NAMALWA (cell line): ENCODE measurements around the gene ZNF521.

Source experiments
- DNase-seq: peaks from one replicate; pipeline ENCODE4 v3.0.0-alpha.2; 2015; ENCODE audit warnings: low spot score

The ZNF521 gene

GRCh38 chr18:25225151-25225550 is 126.8 kb downstream of the ZNF521 start:
- DNase-seq = no peak

DNA sequence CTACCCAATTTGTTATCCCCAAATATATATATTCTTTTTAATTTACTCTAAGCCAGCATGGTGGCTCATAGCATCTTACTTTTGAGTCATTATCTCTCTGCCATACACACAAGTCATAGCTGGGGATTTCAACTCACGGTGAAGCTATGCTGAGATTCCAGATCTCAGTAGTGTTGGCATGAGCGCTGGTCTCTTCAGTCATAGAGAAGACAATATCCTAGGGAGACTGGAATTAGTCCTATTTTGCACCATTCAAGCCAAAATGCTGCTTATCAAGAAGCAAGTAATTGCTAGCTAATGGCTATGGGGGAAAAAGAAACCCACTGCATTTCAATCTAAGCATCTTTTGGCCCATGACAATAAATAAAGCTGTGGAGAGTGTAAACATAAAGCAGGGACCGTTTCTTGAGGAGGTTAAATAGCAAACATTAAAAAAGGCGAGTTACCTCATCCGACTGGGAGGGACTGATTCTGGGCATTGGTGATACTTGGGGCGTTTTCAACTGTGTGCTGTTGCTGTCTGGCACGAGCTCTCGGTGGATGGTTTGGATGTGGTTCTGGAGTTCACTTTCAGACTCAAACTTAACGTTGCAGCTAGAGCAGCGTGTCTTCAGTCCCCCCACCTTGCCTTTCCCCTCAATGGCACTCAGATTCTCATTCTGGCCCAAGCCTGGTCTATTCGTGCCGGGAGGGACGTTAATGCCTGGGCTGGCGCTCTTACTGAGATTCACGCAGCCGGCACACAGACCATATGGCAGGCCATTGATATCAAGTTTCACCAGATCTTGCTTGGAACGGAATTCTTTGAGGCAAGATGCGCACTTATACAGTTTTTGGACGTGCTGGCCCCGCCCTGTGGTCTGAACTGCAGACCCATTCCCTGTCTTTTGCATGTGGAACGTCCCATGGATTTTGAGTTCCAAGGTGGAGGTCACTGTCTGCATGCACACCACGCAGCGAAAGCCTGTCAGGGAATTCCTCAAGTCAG is 127.8 kb downstream of the ZNF521 start:
- no peak for DNase-seq

- DNase-seq = no peak
Observed at GRCh38 chr18:25223211-25223610, 128.8 kb downstream of the ZNF521 start.

- DNase-seq = no peak
Observed at GRCh38 chr18:25222648-25223047, 129.3 kb downstream of the ZNF521 start.

DNA sequence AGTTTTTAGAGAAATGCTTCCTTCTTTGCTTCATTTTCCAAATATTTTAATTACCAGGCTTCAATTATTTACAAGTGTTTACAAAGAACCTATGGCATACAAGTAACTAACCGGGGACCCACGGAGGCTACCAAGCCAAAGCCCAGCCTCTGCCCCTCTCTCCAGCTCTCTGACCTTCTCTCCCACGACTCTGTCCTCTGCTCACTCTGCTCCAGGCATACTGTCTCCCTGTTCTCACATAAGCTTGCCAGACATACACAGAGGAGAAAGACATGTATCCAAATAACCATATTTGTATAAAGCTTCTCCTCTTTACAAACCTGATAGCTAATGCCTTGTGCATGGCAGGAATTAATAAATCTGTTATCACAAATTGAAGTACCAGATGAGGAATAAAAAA is 141.3 kb downstream of the ZNF521 start:
- no peak for DNase-seq

DNA sequence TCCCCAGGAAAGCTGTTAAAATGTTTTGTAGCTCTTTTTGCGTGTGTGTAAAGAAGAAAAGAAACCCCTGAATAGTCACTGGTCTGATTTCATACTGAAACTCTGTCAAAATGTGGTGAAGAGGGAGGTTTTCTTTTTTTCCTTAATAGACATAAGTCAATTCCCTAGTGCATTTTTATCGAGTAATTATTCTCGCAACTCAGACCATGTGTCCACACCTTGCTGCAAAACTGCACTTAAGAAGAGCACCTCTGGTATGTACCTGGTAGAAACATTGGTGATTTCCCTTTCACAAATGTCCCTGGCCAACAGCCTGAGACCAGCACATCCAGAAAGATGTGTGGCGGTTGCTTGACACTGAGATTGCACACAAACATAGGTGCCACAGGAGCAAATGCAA is 159.9 kb downstream of the ZNF521 start:
- DNase-seq = no peak

DNA sequence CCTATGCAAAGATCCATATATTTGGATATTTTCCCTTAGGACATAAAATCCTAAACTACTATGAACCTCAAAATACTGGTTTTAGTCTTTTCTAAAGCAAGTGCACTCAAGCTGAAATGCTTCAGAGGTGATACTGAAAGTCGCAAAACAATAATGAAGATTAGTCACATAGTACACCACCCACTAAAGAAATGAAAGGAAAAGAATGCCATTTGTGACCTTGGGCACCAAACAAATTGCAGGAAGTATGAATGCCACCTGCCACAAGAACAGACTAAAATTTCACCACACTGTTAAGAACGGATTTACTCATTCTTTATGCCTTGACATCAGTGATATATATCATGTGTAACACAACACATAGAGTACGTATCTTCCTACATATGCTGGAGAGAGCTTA is 161.5 kb downstream of the ZNF521 start:
- no peak for DNase-seq

DNA sequence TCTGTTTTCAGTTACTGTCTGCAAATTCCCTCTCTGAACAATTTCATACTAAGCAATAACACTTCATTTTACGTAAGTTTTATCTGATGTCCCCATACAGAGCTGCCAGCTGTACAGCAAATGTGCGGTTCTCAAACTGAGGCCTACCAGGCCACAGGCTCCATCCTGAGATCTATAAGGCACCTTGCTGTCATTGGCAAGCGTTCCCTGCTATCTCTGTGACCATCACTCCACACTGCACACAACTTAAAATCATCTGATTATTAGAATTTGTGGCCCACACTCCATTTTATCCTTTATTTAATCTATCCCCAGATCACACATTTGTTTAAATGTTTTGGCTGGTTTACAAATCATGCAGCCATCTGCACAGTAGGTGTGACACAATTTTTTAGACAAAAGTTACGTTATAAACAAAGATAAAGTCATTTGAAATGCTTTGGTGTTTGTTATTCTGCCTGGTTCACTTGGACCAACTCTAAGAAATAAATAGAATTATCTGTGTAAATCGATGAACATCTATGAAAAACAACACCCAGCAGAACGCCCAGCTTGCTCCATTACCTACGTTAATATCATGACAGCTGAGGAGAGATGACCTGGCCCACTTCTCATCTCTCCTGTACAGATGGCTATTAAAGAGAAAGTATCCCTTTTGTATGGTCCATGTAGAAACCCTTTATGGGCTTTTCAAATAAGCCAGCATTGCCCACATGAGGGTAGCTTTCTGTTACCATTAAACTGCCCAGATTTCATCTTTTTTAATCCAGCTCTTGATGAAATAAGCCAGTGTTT is 162.4 kb downstream of the ZNF521 start:
- no peak for DNase-seq

GRCh38 chr18:25187521-25188192 is 164.3 kb downstream of the ZNF521 start:
- DNase-seq = no peak

GRCh38 chr18:25186871-25187270 is 165.1 kb downstream of the ZNF521 start:
- DNase-seq = no peak

DNA sequence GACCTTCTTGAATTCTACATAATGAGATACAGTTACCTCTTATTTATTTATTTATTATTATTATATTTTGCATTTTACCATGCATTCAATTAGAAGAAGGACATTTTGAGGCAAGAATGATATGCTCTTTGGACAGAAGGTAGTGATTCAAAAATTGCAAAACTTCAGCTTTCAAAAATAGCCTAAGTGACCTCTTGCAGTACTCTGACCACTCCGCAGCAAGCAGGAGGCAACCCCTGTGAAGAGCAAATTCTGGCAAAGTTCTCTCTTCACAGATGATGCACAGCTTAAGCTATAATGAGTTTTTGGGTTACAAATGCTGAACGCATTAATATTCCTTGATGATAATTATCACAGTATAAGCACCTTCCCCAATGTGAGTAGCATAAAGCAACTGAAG is 170.0 kb downstream of the ZNF521 start:
- DNase-seq = no peak

GRCh38 chr18:25181581-25181980 is 170.4 kb downstream of the ZNF521 start:
- DNase-seq = no peak

- DNase-seq = no peak
Observed at GRCh38 chr18:25180973-25181548, 170.9 kb downstream of the ZNF521 start.

DNA sequence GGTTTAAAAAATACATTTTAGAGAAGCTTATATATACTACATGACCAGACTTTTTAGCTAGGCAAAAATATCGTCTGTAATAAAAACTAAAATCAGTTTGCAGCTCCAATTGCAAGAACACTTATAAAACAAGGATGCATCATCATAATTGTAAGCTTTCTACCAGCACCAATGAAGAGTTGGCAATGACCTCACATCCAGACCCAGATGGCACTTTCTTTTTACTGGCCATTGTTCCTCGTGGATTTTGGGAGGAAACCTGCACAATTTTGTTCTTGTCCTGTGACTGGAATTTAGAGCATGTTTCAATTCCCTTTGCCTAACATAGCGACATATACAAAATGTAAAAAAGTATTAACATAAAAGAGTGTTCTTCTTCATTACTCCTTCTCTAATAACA is 174.3 kb downstream of the ZNF521 start:
- DNase-seq = no peak

DNA sequence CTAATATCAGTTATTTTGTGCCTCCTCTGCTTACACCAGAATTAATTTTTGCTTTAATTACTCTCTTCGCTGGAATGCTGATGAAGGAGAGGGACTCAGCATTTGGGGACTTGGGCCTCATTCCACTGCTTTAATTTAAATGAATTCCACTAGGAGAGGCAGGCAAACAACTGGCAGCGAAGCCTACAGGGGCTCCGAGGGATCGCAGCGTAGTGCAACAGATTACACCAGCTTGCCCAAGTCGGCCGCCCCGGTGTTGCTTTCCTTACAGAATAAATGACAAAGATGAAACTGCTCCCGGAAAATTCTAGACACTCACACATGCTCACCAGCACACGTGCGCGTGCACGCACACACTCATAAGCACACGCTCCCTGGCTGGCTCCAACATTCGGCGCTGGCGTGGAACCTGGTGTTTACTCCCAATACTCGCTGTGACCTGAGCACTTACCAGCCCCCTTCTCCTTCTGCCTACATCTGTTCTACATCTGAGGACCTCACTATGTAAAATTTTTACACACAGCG is 175.4 kb downstream of the ZNF521 start:
- no peak for DNase-seq

DNA sequence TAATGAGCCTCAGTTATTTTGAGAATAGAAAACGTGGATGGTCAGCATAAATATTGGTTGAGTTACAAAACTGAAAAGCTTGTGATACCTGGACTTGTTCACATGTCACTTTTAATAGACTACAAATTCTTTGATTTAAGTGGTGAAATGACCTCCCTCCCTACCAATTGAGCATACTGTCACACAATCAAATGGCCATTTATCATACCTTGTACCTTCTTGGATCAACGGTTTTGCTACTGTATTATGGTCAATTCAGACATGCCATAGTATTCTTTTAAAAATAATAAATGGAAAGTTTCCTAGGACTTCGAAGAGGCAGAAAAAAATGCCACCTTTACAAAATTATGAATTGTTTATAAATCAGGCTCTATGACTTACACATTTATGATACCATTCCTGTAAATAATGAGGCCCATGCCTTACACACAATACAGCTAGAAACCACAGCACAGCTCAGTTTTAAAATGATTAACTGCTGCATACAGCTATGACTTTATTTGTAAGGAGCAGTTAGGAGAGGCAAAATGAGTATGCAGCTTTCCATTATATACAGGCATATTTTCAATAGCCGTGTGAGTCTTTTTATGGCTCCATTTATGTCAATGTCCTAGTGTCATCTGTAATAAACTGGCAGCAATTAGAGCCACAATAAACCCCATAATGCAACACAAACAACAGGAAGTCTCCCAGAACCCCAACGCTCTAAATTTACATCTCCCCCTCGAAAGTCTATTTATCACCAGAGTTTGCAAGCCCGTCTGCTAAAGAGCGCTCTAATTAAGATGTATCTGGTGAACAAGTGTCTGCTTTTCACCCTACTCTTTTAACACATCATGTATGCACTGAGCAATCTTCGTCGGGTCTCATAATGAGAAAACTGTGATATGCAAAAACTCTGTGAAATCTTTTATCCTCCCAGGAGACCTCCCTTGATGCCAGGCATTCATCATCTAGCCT is 176.1 kb downstream of the ZNF521 start:
- no peak for DNase-seq

- no peak for DNase-seq
Observed at GRCh38 chr18:25174324-25174723, 177.6 kb downstream of the ZNF521 start.

DNA sequence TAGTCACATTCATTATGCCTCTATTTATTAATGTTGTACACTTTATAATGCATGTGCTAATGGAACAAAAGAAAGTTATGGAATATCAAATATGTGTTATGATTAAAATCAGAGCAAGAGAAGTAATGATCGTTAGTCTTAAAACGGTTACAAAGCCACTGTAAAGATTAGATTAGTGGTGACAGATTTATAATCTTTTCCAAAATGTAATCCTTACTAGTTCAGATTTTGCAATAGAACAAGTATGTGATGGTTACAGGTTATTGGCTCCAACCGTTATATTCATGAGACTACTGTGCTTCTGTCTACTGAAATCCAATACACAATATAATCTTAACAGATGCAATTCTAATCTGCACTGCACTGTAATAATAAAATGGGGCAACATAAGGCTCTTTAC is 180.6 kb downstream of the ZNF521 start:
- no peak for DNase-seq

DNA sequence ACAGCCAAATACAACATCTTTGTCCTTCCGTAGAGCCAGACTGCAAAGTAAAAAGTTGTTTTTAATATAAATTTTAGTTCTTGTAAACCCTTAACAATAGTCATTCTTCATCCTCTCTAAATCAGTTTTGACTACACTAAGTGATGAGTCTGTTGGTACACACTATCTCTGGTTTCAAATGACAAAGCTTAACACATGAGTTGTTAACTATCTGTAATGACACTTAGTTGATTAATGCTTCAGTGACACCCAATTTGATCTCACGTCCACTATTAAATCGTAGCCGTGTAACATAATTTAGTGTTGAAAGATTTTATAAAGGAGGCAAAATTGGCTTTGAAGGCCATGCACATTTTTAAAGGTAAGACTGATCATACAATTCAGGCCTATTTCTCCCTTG is 181.6 kb downstream of the ZNF521 start:
- DNase-seq = no peak

- DNase-seq = no peak
Observed at GRCh38 chr18:25169701-25170100, 182.3 kb downstream of the ZNF521 start.
